GM12864 (cell line): ENCODE data around the gene CLASP1.

Source experiments
- DNase-seq: peaks from one replicate; pipeline ENCODE4 v3.0.0-alpha.2; 2011; ENCODE audit warnings: low read depth
- H3K4me3 ChIP-seq: 2 replicates; pipeline ENCODE4 v1.5.1; 2011; ENCODE audit warnings: mild to moderate bottlenecking, low read depth, low read length, control low read depth
- CTCF ChIP-seq: IDR thresholded peaks from 2 replicates; pipeline ENCODE4 v1.5.1; 2011; ENCODE audit warnings: low read depth, mild to moderate bottlenecking, moderate library complexity, low read length, control low read depth, inconsistent platforms; ENCODE audit errors: missing control alignments

The CLASP1 gene

DNA sequence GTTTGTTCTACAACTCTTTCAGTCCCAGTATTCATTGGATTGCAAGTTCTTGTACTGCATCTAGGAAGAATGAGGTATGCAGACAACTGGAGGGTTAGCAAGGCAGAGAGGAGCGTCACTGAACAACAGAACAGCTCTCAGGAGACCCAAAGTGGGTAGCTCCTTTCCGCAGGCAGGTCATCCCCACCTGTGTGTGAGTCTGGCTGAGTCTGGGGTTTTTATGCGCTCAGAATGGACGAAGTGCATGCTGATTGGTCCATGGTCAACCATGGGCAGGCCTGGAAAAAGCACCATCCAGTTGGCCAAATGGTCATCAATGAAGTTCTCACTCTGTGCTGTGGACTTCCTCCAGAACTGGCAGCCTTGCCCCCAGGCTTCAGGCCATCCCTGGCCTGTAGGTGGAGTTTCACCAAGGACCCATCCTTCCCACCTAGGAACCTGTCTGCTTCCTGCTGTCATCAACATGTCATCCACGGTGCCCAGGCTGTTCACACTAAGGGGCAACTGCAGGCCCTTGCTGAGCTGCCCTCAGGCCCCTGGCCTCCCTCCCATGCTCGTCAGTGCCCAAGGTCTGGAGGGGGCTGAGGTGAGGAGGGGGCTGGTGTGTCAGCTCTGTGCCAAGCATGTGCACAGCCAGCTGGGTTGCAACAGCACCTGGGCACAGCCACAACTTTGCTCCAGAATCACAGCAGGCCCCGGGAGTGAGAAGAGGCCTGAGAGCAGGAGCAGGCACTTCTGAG, 353.2 kb downstream of the CLASP1 start:
- H3K4me3 ChIP-seq: no peak overlapping the region
- no peak for DNase-seq
- no peak for TF ChIP-seq CTCF

DNA sequence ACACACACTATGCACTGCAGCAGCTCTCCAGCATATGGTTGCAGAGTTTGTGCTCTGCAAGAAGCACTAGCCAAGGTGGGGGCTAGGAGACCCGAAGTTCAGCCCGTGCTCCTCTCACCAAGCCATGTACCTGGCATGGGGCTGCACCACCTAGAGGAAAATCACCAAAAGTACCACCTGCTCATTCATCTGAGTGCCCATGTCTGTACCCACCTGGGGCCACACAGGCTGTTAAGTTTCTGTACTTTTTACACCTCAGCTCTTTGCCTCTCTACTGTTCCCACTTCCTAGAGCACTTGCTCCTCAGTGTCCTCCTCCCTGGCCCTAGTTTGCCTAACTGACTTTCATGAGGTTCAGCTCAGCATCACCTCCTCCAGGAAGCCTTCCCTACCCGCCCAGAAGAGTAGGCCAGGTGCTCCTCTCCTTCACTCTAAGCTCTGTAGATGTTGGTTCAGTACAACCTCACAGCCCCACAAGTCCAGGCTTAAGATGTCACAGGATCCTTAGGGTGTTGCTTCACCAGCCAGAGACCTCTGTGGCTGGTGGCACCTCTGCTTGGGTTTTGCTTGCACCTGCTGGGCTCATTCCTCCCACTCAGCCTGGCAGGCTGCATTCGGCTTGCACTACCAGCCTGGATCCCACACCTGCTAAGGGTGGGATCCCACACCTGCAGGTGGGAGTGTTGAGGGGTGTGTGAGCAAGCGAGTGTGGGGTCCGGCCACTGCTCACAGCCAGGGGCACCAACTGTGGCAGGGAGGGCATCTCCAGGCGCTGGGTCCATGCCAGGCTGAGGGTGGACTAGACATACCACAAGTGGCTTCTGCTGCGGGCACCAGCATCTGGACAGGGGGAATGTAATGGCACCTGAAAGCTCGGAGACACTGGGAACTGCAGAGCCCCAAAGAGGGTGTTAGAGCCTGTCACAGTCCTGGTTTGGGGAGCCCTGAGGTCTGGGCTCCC, 354.1 kb downstream of the CLASP1 start:
- H3K4me3 ChIP-seq: no peak overlapping the region
- DNase-seq: no peak
- no peak for TF ChIP-seq CTCF

DNA sequence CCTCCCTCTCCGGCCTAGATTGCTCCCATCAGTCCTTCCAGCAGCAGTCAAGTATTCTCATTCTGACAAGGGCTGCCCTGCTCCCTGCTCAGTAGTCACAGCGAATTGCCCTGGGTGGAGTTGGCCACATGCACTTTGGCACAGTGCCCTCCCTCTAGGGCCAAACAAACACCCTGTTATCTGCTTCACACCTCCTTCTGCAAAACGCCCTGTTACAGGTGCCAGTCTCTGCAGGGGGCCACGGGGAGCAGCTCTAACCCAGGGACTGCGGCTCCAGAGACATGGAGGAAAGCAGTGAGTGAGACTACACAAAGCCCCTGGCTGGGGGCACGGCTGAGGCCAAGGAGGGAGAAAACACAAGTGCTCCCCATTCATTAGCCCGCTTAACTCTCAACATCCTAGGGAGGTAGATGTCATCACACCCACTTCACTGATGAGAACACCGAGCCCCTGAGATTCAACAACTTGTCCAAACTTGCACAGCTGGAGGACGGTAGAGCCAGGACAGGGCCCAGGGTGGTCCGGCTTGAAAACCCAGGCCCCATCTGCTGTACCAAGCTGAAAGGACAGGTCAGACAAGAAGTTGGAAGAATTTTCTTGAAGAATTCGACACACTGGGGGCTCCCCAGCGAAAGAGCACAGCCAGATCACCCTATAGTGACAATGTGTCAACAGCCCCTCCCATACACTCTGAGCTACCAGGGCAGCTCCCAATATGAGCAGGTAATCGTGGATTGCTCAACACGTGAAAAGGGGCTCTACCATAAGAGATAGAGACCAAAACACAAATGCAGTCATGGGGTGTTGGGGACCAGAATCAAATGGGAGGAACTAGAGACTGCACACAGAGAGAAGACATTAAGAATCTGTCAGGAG, 355.6 kb downstream of the CLASP1 start:
- no peak for DNase-seq
- no peak for TF ChIP-seq CTCF
- H3K4me3 ChIP-seq: no peak overlapping the region

DNA sequence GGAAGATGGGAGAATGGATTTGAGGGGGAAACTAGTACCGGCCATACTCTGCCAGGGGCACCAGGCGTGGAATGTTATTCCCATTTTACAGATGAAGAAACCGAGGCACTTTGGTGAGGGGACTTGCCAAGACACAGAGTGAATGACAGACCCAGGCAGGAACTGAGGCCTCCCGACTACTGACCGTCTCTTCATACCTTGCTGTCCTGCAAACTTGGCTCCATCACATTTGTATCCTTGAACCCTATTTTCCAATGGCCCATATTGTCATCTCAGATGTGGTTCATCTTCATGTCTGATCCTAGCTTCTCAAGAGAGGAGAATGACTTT, 358.0 kb downstream of the CLASP1 start:
- no peak overlapping the region for H3K4me3 ChIP-seq
- no peak for DNase-seq
- no peak for TF ChIP-seq CTCF

GRCh38 chr2:121289271-121289670, 360.0 kb downstream of the CLASP1 start:
- H3K4me3 ChIP-seq: no peak overlapping the region
- no peak for DNase-seq
- TF ChIP-seq CTCF: no peak

DNA sequence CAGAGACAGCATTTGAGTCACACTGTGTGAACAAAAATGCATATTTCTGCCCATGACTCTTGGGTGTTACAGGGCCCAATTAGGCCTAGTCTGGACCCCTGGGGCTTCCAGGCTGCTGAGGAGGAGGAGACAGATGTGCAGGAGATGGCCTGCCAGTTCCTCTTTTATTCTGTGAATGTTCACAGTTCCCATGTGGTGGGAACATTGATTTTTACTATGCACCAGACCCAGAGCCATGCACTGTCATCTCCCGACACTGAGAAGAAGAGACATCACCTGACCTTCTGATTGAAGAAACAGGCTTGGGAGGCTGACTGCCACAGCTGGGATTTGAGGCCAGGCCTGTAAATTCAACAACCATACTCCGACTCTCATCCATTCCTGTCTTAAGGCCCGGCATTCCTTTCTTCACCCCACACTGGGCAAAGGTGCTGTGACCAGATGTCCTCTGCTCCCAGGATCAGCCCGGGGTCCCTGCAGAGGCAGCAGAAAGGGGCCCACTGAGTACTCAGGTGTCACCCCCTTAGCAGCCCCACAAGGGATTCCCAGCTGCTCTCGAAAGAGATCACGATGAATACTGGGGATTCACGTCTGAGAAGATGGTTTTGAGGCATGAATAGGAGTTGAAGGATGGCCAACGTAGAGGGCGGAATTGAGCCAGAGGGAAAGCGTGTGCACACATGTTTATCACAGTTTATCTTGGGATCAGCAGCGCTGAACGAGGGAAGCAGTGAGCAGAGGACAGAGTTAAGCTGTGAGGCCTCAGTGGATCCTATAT, 360.6 kb downstream of the CLASP1 start:
- DNase-seq: no peak
- TF ChIP-seq CTCF: no peak
- H3K4me3 ChIP-seq: no peak overlapping the region
